ENCODE results near the gene SH3BP4. TPM values are rescaled to one million over a fixed set of nuclear protein-coding genes. Genes with fewer than 3 reads are reported as not detected.
A peak's percentile ranks its signal among the peaks of the same experiment; 100 is the strongest.

SH3BP4 gene
- total and polyA plus RNA-seq, 2 of the 13 experiments (the other 11 are each of a cell fraction or from before 2014, with no cell fraction given), result 34.6 to 99.1 TPM

DNA sequence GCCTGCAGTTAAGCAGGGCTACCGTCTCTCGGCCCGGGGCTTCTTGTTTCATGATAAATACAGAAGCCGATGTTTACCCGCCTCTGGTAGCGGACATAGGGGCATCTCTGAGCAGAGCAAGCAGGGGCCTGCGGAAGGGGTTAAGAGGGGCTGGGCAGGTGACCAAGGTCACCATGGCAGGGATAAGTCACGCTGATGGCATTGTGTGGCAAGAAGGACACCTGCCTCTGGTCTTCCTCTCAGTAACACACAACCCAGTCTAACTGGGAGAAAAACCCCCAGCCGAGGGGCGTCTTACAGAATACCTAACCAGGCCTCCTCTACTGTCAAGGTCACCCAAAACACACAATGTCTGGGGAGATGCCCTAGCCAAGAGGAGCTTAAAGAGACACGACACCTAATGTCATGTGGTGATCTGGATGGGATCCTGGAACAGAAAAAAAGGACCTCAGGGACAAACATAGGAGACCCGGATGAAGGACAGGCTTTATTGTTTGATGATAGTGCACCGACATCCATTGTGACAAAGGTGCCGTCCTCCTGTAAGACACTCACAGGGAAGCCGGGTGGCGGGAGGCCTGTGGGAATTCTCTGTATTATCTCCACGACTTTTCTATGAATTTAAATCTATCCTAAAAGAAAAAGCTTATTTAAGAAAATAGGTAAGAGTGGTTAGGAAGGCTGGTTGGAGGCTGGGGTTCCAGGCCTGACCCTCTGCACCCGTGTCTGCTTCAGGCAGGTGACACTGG lies 24.8 kb downstream of the SH3BP4 start (continued):
- TF ChIP-seq CERS6 (CRISPR knock-in tag; IDR thresholded peaks at IDR 0.05), result no peak
- TF ChIP-seq THAP11 (CRISPR knock-in tag; IDR thresholded peaks at IDR 0.05), result no peak; the same call in 1 of the 2 replicates
- TF ChIP-seq ZBTB21 (CRISPR knock-in tag; IDR thresholded peaks at IDR 0.05), result no peak
- TF ChIP-seq, protein P1, sequence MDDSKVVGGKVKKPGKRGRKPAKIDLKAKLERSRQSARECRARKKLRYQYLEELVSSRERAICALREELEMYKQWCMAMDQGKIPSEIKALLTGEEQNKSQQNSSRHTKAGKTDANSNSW (CRISPR knock-in tag; IDR thresholded peaks at IDR 0.05; ENCODE audit: borderline replicate concordance), result no peak
- TF ChIP-seq ZUFSP (CRISPR knock-in tag; IDR thresholded peaks at IDR 0.05; ENCODE audit: borderline replicate concordance), result no peak
- no peak for TF ChIP-seq HES4 (CRISPR knock-in tag; IDR thresholded peaks at IDR 0.05; ENCODE audit: borderline replicate concordance)
- TF ChIP-seq TGIF2 (CRISPR knock-in tag; IDR thresholded peaks at IDR 0.05), result no peak
- TF ChIP-seq JUN (CRISPR knock-in tag; IDR thresholded peaks at IDR 0.05), result no peak
- no peak for TF ChIP-seq MTA1 (CRISPR knock-in tag; IDR thresholded peaks at IDR 0.05; ENCODE audit: borderline replicate concordance)
- TF ChIP-seq FOXJ3 (CRISPR knock-in tag; IDR thresholded peaks at IDR 0.05; ENCODE audit: borderline replicate concordance), result peak; percentile 51; the same call in 1 of the 2 replicates
- TF ChIP-seq MAFG (CRISPR knock-in tag; IDR thresholded peaks at IDR 0.05), result no peak
- TF ChIP-seq YEATS4 (CRISPR knock-in tag; IDR thresholded peaks at IDR 0.05; ENCODE audit: borderline replicate concordance), result no peak; the same call in 1 of the 2 replicates
- TF ChIP-seq SRSF4 (IDR thresholded peaks at IDR 0.05; ENCODE audit: low read depth, low read length, poor library complexity, severe bottlenecking), result no peak
- TF ChIP-seq ZNF317 (CRISPR knock-in tag; IDR thresholded peaks at IDR 0.05), result 0 out of 2 replicates have a peak, but pooled peaks have one; percentile 36
- TF ChIP-seq POLR2A (IDR thresholded peaks at IDR 0.05; ENCODE audit: insufficient read depth in 1 of 2, low read depth in 2 of 2, low read length in 2 of 2), result peak in 1 of 2 experiments; percentile 27; a peak in 1 of 4 replicates
- TF ChIP-seq, protein P2, sequence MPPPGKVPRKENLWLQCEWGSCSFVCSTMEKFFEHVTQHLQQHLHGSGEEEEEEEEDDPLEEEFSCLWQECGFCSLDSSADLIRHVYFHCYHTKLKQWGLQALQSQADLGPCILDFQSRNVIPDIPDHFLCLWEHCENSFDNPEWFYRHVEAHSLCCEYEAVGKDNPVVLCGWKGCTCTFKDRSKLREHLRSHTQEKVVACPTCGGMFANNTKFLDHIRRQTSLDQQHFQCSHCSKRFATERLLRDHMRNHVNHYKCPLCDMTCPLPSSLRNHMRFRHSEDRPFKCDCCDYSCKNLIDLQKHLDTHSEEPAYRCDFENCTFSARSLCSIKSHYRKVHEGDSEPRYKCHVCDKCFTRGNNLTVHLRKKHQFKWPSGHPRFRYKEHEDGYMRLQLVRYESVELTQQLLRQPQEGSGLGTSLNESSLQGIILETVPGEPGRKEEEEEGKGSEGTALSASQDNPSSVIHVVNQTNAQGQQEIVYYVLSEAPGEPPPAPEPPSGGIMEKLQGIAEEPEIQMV (CRISPR knock-in tag; IDR thresholded peaks at IDR 0.05; ENCODE audit: low read depth), result 0 out of 2 replicates have a peak, but pooled peaks have one; percentile 29
- TF ChIP-seq FOXK2 (IDR thresholded peaks at IDR 0.05), result no peak
- 0 out of 2 replicates have a peak, but pooled peaks have one; percentile 22 for TF ChIP-seq SP4 (CRISPR knock-in tag; IDR thresholded peaks at IDR 0.05)
- peak; percentile 25; the same call in 1 of the 2 replicates for TF ChIP-seq NR2F2 (IDR thresholded peaks at IDR 0.05; ENCODE audit: borderline replicate concordance, low read depth)
- peak; percentile 53; the same call in 1 of the 2 replicates for TF ChIP-seq CHD4 (IDR thresholded peaks at IDR 0.05; ENCODE audit: borderline replicate concordance, low read length)
- TF ChIP-seq CENPT (CRISPR knock-in tag; IDR thresholded peaks at IDR 0.05; ENCODE audit: low read depth), result no peak
- no peak for TF ChIP-seq ZNF883 (CRISPR knock-in tag; IDR thresholded peaks at IDR 0.05; ENCODE audit: not compliant biosample characterization)
- no peak for TF ChIP-seq MBD4 (IDR thresholded peaks at IDR 0.05; ENCODE audit: borderline replicate concordance, low read length)
- TF ChIP-seq ZNF496 (CRISPR knock-in tag; IDR thresholded peaks at IDR 0.05; ENCODE audit: insufficient replicate concordance), result no peak
- TF ChIP-seq FOXP1 (IDR thresholded peaks at IDR 0.05), result no peak
- TF ChIP-seq FOXP1 (CRISPR knock-in tag; IDR thresholded peaks at IDR 0.05), result no peak
- no peak for TF ChIP-seq RFX5 (IDR thresholded peaks at IDR 0.05; ENCODE audit: low read depth, low read length)
- no peak for TF ChIP-seq DR1 (CRISPR knock-in tag; IDR thresholded peaks at IDR 0.05)

Data from HepG2 (cell line).